Occipital lobe (tissue), 2 donors: ENCODE measurements around the gene PACS1. TPM values are rescaled to one million over a fixed set of nuclear protein-coding genes. Genes with fewer than 3 reads are reported as not detected.
"Not testable (repeated sequence)": the region's sequence is repeated elsewhere in the genome, so short reads cannot be mapped to it uniquely, and the experiment has no call there.

Experiments
- DNase-seq: peaks from one replicate; lab custom pipeline; 2025; lab: John Stamatoyannopoulos, UW
- total RNA-seq: library from RNA; depleted of rRNA; stranded (reverse); fragments of >200 nt; gene quantifications from one replicate; pipeline ENCODE4 v1.2.3, GENCODE V29; 2014

Gene PACS1
- total RNA-seq, 1 donor from 2014 or later = 34.5 TPM

DNA sequence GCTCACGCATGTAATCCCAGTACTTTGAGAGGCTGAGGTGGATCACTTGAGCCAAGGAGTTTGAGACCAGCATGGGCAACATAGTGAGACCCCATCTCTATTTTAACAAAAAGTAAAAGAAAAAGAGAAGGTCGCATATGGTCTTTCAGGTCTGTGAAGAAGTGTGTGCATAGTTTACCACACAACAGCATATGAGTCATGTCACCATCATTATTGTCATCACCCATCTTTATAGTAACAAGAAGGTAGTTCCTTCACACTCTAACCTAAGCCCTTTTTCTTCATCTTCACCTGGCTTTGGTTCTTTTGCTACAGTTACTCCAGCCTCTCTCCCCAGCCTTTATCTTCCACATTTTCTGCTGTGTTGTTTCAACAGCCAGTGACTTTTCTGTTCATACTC is 39.2 kb downstream of the PACS1 start:
- DNase-seq = no peak

DNA sequence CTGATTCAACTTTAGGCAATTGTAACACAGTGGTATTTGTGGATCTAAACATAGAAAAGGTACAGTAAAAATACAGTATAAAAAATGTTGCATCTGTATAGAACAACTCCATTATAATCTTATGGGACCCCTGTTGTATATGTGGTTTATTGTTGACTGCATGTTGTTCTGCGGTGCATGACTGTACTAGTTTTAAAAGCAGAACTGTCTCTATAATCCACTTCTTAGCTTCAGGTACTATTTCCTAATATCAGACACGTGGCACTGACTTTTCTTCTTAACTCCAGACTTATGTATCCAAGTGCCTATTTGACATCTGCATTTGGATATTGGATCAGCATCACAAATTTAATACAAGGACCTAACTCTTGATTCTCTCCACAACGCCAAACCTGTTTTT is 41.1 kb downstream of the PACS1 start:
- DNase-seq = no peak

DNA sequence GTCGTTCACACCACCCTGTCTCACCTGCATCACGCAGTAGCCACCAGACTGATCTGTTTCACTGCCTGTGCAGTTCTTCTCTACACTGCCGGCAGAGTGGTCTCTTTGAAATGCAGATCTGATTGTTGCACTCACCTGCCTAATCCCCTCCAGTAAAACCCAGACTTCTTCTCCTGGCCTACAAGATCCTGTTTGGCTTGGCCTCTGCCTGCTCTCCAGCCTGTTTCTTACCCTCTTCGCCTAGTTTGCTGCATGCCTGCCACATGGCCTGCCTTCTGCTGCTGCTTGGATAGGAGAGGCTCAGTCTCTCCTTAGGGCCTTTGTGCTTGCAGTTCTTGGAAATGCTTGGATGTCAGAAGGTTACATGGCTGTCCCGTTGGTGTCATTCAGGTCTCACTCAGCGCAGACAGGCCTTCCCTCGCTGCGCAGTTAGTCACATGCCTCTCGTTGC is 42.0 kb downstream of the PACS1 start:
- no peak for DNase-seq

DNA sequence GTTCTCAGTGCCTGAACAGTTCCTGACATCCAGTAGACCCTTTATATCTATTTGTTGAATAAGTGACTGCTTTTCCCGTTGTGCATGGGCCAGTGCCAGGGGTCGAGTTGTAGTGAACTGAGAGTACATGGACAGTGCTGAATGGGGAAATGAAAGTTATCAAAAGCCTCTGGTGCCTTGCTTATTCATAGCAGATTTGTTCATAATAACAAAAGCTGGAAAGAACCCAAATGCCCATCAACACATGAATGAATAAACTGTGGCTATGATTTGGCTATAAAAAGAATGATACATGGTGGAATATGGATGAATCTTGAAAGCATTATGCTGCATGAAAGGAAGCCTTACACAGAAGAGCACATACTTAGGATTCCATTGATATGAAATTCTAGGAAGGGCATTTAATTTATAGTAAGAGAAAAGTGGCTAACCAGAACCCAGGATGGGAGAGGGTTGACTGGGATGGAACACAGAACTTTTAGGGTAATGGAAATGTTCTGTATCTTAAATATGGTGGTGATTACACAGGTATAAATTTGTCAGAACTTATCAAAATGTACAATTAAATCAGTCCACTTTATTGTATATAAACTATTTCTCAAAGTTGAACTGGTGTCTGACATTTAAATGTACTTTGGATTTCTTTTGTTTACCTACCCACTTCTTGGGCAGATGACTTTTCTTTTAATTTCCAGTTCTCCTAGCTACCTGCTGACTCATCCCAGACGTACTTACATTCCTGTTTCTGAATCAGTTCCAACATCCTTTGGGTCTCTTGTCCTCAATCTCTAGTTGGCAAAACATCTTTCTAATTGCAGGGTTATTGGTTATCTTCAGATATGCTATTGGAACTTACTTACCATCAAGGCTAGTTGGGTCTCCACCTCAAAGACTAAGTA is 42.8 kb downstream of the PACS1 start:
- no peak for DNase-seq

DNA sequence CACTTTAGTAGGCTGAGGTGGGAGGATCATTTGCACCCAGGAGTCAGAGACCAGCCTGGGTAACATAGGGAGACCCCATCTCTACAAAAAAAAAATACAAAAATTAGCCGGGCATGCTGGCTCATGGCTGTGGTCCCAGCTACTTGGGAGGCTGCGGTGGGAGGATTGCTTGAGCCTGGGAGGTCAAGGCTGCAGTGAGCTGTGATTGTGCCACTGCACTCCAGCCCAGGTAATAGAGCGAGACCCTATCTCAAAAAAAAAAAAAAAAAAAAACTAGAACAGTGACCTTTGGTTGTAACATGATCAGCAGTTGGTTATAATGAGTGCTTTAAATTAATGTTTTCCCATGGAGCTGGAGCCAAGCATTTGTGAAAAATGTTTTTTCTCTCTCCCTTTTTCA is 44.9 kb downstream of the PACS1 start:
- not testable (repeated sequence) for DNase-seq

DNA sequence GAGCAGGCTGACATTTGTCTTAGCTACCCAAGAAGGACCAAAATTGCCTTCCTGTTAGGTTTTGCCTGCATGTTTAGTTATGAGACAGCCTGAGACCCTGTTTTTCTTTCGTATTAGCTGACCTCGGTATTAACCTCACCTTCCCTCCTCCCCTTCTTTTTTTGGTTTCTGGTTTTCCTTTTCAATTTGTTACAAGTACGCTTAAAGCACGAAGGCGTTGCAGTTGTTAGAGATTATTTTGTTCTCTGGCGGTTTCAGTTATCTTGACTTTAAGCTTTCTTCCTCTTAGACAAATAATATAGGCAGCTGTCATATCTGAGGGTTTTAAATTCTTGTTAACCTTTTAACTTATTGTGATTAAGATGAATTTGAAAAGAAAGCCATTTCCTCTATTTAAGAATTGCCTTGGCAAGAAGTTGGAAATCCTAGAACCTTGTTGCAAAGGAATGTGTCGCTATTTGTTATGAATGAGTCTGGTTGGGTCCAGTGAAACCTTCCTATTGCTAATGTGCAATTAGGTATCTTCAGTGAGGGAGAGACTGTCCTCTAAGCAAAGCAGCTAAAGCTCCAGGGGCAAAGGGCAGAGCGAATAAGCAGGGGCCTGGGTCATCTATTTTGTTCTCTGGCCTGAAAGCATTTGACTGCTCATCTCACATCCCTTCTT is 45.7 kb downstream of the PACS1 start:
- DNase-seq = no peak

DNA sequence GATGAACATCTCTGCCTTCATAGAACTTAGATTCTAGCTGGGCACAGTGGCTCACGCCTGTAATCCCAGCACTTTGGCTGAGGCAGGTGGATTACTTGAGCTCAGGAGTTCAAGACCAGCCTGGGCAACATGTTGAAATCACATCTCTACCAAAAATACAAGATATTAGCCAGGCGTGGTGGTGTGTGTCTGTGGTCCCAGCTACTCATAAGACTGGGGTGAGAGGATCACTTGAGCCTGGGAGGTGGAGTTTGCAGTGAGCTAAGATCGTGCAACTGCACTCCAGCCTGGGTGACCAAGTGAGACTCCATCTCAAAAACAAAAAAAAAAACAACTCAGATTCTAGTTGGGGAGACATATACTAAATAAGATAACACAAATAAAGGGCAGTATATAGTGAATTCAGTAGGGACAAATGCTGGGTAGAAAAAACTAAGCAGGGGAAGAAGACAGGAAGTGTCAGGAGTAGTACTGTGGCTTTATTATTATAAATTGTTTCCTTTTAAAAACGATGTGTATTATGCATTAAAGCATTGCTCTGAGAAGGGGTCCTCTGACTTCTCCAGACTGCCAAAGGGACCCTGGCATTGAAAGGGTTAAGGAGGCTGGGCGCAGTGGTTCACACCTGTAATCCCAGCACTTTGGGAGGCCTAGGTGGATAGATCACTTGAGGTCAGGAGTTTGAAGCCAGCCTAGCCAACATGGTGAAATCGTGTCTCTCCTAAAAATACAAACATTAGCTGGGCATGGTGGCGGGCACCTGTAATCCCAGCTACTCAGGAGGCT is 46.7 kb downstream of the PACS1 start:
- DNase-seq = no peak

DNA sequence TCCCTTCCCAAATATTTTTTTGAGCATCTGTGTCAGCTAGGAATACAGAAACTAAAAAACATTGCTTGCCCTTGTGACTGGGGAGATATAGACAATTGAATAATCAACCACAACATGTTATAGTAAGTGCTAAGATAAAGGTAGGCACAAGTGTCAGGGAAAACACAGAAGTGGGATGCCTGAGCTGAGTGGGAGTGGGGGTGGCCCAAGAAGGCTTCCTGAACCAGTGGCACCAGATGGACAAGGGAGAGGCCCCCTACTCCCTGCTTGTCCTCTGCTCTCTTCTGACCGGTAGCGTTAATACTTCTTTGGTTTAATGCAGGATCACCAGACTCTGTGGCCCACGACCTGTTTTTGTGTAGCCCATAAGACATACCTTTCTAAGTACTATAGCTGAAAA is 48.8 kb downstream of the PACS1 start:
- no peak for DNase-seq

DNA sequence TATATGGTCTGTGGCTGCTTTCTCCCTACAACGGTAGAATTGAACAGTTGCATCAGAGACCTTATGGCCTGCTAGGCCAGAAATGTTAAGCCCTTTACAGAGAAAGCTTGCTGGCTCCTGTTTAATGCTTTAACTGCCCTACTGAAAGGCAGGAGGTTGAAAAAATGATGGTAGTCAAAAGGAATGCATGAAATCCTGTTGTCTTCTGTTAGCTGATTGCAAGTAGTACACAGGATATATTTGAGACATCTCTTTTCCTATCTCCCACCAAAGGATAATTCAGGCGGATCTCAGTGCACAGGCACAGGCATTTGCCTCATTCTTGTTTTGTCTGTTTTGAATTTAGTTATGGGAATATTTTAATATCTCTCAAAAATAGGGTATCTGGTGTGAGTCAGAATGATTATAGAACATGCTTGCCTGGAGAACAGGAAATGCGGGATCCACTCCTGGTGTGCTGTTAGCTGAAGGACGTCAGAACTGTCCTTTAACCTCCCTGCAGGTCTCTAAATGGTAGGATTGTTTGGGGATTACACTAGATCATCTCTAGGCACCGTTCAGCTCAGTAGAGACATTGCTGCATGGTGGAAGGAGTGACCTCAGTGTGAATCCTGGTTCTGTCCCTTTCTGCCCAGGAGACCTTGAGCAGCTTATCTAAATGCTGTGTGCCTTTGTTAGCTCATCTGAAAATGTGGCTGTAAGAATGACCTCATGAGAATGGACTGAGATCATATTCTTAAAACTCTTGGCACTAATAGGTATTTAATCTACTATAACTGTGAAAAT is 49.5 kb downstream of the PACS1 start:
- no peak for DNase-seq

DNA sequence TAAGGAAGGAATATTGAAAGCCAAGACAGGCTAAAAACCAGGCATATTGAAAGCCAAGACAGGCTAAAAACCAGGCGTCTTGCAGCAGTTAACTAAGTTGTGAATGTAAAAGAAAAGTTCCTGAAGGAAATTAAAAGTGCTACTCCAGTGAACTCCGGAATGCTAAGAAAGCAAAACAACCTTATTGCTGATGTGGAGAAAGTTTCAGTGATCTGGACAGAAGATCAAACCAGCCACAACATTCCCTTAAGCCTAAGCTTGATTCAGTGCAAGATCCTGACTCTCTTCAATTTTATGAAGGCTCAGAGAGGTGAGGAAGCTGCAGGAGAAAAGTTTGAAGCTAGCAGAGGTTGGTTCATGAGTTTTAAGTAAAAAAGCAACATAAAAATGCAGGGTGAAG is 51.4 kb downstream of the PACS1 start:
- no peak for DNase-seq

DNA sequence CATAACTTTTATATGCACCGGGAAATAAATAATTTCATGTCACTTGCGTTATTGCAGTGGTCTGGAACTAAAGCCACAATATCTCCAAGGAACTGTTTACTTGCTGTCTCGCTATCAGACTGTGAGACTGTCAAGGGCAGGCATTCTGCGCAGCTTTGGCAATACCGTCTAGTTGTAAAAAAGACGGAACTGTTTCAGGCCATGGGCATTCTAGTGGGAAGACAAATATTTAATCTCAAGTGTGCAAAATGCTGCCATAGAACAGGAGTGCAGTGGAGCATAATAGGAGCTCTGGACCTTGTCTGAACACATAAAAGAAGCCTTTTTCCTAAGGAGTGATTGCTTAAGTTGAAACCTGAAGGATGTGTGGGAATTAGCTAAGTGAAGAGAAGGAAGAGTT is 53.8 kb downstream of the PACS1 start:
- DNase-seq = no peak

DNA sequence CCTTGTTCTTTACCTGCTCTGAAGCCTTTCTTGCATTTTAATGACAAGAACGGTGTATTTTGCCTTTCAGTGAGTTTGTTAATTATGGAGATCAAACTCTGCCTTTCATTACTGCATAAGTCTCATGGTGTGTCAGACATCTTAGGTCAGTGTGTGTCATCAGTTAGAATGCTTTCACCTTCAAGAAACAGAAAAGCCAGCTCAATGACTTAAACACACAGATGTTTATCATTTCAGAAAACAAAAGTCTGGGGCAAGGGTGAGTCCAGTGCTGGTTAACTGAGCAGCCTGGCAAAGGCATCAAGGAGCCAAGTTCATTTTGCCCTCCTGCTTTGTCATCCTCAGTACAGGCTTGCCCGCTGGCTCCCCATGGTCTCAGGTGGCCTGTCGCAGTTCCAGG is 54.5 kb downstream of the PACS1 start:
- DNase-seq = no peak

DNA sequence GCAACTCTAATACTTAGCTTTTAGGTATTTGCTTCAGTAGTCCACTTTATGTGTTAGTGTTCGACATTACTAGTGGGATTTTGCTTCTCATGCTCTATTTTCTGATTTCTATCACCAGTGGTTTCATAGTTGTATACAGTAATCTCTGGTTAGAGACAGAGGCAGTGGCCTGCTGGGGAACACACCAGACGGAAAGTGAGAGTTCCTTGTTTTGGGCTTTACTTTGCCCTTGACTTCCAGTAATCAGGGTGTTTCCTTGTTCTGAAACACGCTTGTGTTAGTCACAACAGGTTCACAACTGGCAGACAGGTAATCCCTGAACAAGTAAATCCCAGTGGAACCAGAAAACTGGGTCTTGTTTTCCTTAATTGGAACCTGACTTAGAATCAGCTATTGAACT is 56.0 kb downstream of the PACS1 start:
- DNase-seq = no peak

DNA sequence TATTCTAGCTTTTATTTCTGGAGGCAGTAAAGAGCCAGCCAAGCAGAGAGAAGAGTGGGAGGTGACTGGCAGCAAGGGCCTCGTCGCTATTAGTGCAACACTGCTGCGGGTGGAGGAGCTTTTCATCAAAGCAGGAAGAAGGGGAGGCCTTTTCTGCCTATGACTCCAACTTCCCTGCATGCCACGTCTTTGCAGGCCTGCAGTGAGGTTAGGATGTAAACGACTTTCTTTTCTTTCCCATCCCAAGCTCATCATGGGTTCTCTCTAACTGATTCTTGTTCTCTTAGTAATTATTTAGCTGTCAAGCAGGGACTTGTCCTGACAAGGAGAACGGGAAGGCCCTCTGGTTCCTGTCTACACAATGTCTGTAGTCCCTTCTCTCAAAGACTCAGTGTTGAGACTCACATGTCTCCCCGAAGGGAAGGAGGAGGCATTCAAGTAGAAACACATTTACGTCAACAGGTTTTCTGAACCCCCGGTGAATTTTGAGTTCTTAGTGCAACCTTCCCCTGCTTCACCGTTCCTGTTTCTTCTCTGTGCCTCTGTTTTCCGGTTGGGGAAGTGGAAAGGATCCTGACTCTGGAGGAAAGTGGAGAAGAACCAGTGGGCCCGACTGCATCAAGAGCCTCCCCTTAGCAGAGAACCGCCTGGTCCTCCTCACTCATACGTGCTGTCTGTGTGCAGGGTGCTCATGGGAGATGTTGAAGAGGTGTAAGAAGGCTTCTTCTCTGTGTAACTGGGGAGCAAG is 56.9 kb downstream of the PACS1 start:
- peak; percentile 22 for DNase-seq

DNA sequence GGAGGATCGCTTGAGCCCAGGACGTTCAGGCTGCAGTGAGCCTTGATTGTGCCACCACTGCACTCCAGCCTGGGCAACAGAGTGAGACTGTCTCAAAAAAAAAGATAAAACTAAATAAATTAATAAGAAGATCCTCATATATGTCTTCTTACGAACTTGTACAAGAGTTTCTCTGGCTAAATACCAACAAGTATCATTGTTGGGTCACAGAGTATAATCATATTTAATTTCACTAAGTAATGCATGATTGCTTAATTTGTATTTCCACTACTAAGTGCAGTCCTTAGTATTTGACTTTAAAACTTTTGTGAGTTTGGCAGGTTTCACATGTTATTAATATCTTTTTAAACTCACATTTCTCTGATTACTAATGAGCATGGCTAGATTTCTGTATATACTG is 60.9 kb downstream of the PACS1 start:
- no peak for DNase-seq

DNA sequence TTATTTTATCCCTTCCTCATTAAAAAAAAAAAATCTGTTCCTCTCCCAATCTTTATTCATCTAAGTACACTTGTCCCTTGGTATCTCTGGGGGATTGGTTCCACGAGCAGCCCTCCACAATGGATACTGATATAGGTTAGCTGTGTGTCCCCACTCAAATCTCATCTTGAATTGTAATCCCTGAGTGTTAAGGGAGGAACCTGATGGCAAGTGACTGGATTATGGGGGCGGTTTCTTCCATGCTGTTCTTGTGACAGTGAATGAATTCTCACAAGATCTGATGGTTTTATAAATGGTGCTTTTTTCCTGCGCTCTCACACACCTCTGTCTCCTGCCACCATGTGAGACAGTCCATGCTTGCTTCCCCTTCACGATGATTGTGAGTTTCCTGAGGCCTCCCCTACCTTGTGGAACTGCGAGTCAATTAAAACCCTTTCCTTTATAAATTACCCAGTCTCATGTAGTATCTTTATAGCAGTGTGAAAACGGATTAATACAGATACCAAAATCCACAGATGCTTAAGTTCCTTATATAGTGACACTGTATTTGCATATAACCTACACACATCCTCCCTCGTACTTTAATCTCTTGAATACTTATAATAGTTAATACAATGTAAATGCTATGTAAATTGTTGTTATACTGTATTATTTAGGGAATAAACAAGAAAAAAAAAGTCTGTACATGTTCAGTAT is 62.0 kb downstream of the PACS1 start:
- no peak for DNase-seq

DNA sequence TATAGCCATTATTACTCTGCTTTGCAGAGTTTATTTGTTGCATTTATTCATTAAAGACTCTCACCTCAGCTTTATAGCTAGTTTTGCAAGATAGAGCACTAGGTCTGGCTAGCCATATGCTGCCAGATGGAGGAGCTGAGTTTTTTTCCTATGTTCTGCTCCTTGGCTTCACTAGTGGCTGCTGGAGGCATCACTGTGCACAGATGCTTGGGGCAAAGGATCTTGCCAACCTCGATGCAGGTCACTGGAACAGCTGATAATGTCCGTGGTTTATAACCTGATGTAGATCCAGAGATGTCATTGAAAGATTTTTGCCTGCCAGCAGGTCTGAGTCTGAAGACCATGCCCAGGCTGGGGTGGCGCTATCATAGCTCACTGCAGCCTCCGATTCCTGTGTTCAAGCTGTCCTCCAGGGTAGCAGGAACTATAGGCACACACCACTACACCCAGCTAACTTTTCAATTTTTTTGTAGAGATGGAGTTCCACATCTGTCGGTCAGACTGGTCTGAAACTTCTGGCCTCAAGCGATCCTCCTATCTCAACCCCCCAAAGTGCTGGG is 63.2 kb downstream of the PACS1 start:
- no peak for DNase-seq

DNA sequence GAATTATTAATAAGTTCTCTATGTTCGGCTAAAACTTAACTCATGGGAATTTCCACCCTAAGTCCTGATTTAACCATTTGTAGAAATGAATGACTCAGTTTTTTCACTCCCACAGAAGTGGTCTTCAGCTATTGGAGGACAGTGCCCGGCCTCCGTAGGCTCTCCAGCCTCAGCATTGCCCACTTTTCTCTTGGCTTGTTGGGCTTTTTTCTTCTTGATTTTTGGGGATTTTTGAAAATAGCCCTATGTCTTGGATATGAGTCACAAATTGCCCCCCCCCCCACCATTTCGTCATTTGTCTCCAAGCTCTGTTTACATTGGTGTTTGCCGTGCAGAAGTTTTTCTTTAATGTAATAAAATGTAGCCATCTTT is 66.7 kb downstream of the PACS1 start:
- DNase-seq = no peak

DNA sequence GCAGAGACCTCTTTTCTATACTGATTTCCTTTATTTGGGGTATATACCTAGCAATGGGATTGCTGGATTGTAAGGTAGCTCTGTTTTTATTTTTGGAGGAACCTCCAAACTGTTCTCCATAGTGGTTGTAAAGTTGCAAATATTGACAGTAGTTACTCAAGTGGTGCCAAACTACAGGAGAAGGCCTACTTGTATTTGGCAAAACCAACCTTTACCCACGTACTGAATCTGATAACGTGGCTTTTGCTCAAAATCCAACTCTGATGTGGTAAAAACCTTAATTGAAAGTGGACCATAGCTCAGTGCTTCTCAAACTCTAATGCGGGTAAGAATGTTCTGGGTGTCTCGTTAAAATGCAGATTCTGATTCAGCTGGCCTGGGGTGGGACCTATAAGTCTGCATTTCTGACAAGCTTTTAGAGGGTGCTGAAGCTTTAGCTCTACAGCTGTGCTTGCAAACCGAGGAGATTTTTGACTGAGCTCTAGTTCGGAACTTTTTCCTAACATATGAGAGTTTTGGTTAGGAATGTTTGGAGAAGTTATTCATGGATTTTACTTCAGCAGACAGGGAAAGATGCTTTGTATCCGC is 69.8 kb downstream of the PACS1 start:
- DNase-seq = no peak
